ENCODE measurements around the gene MFNG. TPM values are rescaled to one million over a fixed set of nuclear protein-coding genes. Genes with fewer than 3 reads are reported as not detected.

Gene MFNG
- total RNA-seq, 3 donors from 2014 or later (not counting 1 experiment from before 2014, with no cell fraction given): 75.3 to 111 (median 110) TPM

DNA sequence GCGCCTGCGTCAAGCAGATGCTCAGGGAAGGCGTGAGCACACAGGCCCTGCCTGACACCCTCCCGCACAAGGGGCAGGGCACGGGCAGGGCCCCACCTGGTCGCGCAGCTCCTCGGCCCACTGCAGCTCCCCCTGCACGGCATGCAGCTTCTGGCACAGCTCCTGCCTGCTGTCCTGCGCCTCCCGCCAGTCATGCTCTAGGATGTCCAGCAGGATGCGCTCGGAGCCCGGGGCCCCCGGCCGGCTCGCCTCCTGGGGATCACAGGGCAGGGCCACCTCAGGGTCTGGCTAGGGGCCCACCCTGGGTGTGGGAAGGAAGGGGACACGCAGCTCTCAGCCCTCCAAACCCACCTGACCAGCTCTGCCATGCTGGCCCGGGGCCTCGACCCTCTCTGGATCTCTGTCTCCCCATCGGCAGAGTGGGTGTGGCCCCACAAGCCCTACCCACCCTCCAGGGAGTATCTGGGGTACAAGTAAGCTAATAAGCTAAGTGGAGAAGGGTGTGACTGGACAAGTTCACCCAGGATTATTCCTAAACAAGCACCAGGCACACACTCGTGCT is 22.3 kb upstream of the MFNG start:
- H3K27ac ChIP-seq (ENCODE audit: low read length): no peak overlapping the region
- H3K27me3 Mint-ChIP-seq (ENCODE audit: low read depth in 2 of 2): peaks cover 0 to 4% of the 10 kb centered on the region in 2 donors
- no peaks in the 10 kb centered on the region for H3K36me3 Mint-ChIP-seq
- no peak overlapping the region for H3K4me3 Mint-ChIP-seq
- H3K4me1 Mint-ChIP-seq: no peaks in the 10 kb centered on the region
- H3K27ac Mint-ChIP-seq: no peak overlapping the region
- 94% methylated on average over 21 of the region's 22 CpGs for WGBS (ENCODE audit: insufficient coverage)
- no peaks in the 10 kb centered on the region for H3K27me3 ChIP-seq (ENCODE audit: control insufficient read depth, insufficient read depth, low read length)
- DNase-seq (no peak), ATAC-seq (no peak)
- H3K9me3 Mint-ChIP-seq: no peaks in the 10 kb centered on the region
- no peak for TF ChIP-seq CTCF (IDR thresholded peaks at IDR 0.05)
- intact Hi-C loops (cut with micrococcal nuclease): no loop called here
- no peaks in the 10 kb centered on the region for H3K9me3 ChIP-seq (ENCODE audit: control insufficient read depth, insufficient read depth, low read length)
- H3K36me3 ChIP-seq (ENCODE audit: control insufficient read depth, insufficient read depth, low read length): no peaks in the 10 kb centered on the region
- H3K4me3 ChIP-seq (ENCODE audit: low read length): no peak overlapping the region
- no peaks in the 10 kb centered on the region for H3K4me1 ChIP-seq (ENCODE audit: control insufficient read depth, insufficient read depth, low read length)

DNA sequence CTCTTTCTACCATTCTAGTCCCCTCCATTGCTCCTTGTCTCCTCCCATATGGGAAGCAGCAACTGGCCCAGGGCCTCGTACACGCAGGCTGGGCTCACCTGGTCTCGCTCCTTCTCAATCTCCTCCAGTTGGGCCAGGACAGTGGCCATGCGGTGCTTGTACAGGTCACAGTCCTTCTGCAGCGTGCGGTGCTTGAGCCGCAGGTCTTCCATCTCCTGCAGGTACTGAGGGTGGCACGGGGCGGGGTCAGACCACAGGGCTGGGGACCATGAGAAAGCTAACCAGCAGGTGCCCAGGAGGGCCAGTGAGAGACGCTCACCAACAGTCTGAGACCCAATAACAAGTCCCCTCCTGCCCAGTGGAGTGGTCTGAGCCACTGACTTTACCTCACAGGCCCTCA is 21.5 kb upstream of the MFNG start:
- Histone ChIP-seq H3K9me3 (ENCODE audit: control insufficient read depth, insufficient read depth, low read length) (no peaks in the 10 kb centered on the region), H3K4me3 (ENCODE audit: low read length) (no peak overlapping the region), H3K4me1 (ENCODE audit: control insufficient read depth, insufficient read depth, low read length) (no peaks in the 10 kb centered on the region), H3K27me3 (ENCODE audit: control insufficient read depth, insufficient read depth, low read length) (no peaks in the 10 kb centered on the region), H3K27ac (ENCODE audit: low read length) (no peak overlapping the region), H3K36me3 (ENCODE audit: control insufficient read depth, insufficient read depth, low read length) (no peaks in the 10 kb centered on the region)
- ATAC-seq: peak in 1 of 3 donors; percentile 10
- no peak overlapping the region for H3K27ac Mint-ChIP-seq
- DNase-seq: no peak
- no peaks in the 10 kb centered on the region for H3K9me3 Mint-ChIP-seq
- no peaks in the 10 kb centered on the region for H3K36me3 Mint-ChIP-seq
- no peak for TF ChIP-seq CTCF (IDR thresholded peaks at IDR 0.05)
- no peak overlapping the region for H3K4me3 Mint-ChIP-seq
- H3K4me1 Mint-ChIP-seq: no peaks in the 10 kb centered on the region
- 93% methylated on average over 10 of the region's 10 CpGs for WGBS (ENCODE audit: insufficient coverage)
- peaks cover 0 to 4% of the 10 kb centered on the region in 2 donors for H3K27me3 Mint-ChIP-seq (ENCODE audit: low read depth in 2 of 2)
- intact Hi-C loops (cut with micrococcal nuclease): no loop called here

GRCh38 chr22:37505989-37506388 is 19.8 kb upstream of the MFNG start:
- Histone ChIP-seq H3K9me3 (ENCODE audit: control insufficient read depth, insufficient read depth, low read length) (no peaks in the 10 kb centered on the region), H3K27ac (ENCODE audit: low read length) (no peak overlapping the region), H3K27me3 (ENCODE audit: control insufficient read depth, insufficient read depth, low read length) (no peaks in the 10 kb centered on the region), H3K4me3 (ENCODE audit: low read length) (no peak overlapping the region), H3K36me3 (ENCODE audit: control insufficient read depth, insufficient read depth, low read length) (no peaks in the 10 kb centered on the region), H3K4me1 (ENCODE audit: control insufficient read depth, insufficient read depth, low read length) (peaks cover 12% of the 10 kb centered on the region)
- no peaks in the 10 kb centered on the region for H3K9me3 Mint-ChIP-seq
- ATAC-seq (no peak), DNase-seq (no peak)
- peaks cover 0 to 5% of the 10 kb centered on the region in 2 donors for H3K27me3 Mint-ChIP-seq (ENCODE audit: low read depth in 2 of 2)
- intact Hi-C loops (cut with micrococcal nuclease): no loop called here
- H3K4me3 Mint-ChIP-seq: no peak overlapping the region
- no peaks in the 10 kb centered on the region for H3K4me1 Mint-ChIP-seq
- H3K36me3 Mint-ChIP-seq: no peaks in the 10 kb centered on the region
- 90% methylated on average over 14 of the region's 14 CpGs for WGBS (ENCODE audit: insufficient coverage)
- H3K27ac Mint-ChIP-seq: no peak overlapping the region
- no peak for TF ChIP-seq CTCF (IDR thresholded peaks at IDR 0.05)

GRCh38 chr22:37505565-37505964 is 19.4 kb upstream of the MFNG start:
- no peaks in the 10 kb centered on the region for H3K36me3 ChIP-seq (ENCODE audit: control insufficient read depth, insufficient read depth, low read length)
- no peak overlapping the region for H3K4me3 ChIP-seq (ENCODE audit: low read length)
- TF ChIP-seq CTCF (IDR thresholded peaks at IDR 0.05): no peak
- H3K27me3 ChIP-seq (ENCODE audit: control insufficient read depth, insufficient read depth, low read length): no peaks in the 10 kb centered on the region
- Mint-ChIP-seq H3K27ac (no peak overlapping the region), H3K27me3 (ENCODE audit: low read depth in 2 of 2) (peaks cover 0 to 5% of the 10 kb centered on the region in 2 donors), H3K4me1 (no peaks in the 10 kb centered on the region), H3K36me3 (no peaks in the 10 kb centered on the region), H3K9me3 (no peaks in the 10 kb centered on the region), H3K4me3 (no peak overlapping the region)
- intact Hi-C loops (cut with micrococcal nuclease): no loop called here
- H3K4me1 ChIP-seq (ENCODE audit: control insufficient read depth, insufficient read depth, low read length): peaks cover 12% of the 10 kb centered on the region
- ATAC-seq: no peak
- H3K9me3 ChIP-seq (ENCODE audit: control insufficient read depth, insufficient read depth, low read length): no peaks in the 10 kb centered on the region
- WGBS (ENCODE audit: insufficient coverage): 93% methylated on average over 4 of the region's 4 CpGs
- no peak overlapping the region for H3K27ac ChIP-seq (ENCODE audit: low read length)
- DNase-seq: no peak
